SK-N-MC (cell line): Measurements from ENCODE around the gene DLG2.
A peak's percentile ranks its signal among the peaks of the same experiment; 100 is the strongest.

Source experiments
- DNase-seq: peaks from one replicate; pipeline ENCODE4 v3.0.0-alpha.2; 2011; ENCODE audit warnings: low read depth, low spot score
- H3K27ac ChIP-seq: fragments of 200-600 bp; sonication (generic); 2 replicates; pipeline ENCODE4 v1.5.1; 2016; ENCODE audit warnings: mixed run types
- H3K36me3 ChIP-seq: fragments of 200-600 bp; sonication (generic); 2 replicates; pipeline ENCODE4 v1.6.1; 2017; ENCODE audit warnings: antibody characterized with exemption, low read length, mixed read lengths; ENCODE audit not compliant: insufficient read depth
- H3K4me3 ChIP-seq: fragments of 200-600 bp; sonication (generic); 2 replicates; pipeline ENCODE4 v1.5.1; 2016
- H3K9ac ChIP-seq: fragments of 200-600 bp; sonication (generic); 2 replicates; pipeline ENCODE4 v1.8.0; 2017; ENCODE audit warnings: mixed run types, mixed read lengths; ENCODE audit not compliant: insufficient read length
- H3K9me3 ChIP-seq: fragments of 200-600 bp; sonication (generic); 2 replicates; pipeline ENCODE4 v1.6.1; 2017; ENCODE audit warnings: low read depth, mild to moderate bottlenecking, antibody characterized with exemption, low read length, moderate library complexity, mixed read lengths
- EZH2 ChIP-seq: fragments of 200-600 bp; sonication (generic); IDR thresholded peaks from one replicate; pipeline ENCODE4 v1.6.1; 2017; ENCODE audit warnings: antibody characterized with exemption
- FOXP2 ChIP-seq: optimal IDR thresholded peaks from 2 replicates; pipeline ENCODE3; 2011; ENCODE audit warnings: mild to moderate bottlenecking, moderate library complexity; ENCODE audit not compliant: insufficient read depth; ENCODE audit errors: extremely low read length, control extremely low read depth
- POLR2AphosphoS5 ChIP-seq: IDR thresholded peaks from 2 replicates; pipeline ENCODE4 v1.6.1; 2012; ENCODE audit warnings: mild to moderate bottlenecking, low read depth, low read length, borderline replicate concordance

Gene DLG2

GRCh38 chr11:83540112-83540675 is 2086.9 kb downstream of the DLG2 start:
- H3K9me3 ChIP-seq, result no peaks in the 10 kb centered on the region
- TF ChIP-seq POLR2AphosphoS5, result no peak
- DNase-seq, result no peak

GRCh38 chr11:83538286-83538685 is 2088.9 kb downstream of the DLG2 start:
- H3K9me3 ChIP-seq, result no peaks in the 10 kb centered on the region

More at GRCh38 chr11:83540112-83540675, 2086.9 kb downstream of the DLG2 start:
- H3K9ac ChIP-seq, result no peak overlapping the region
- H3K36me3 ChIP-seq, result no peaks in the 10 kb centered on the region
- no peak overlapping the region for H3K27ac ChIP-seq
- H3K4me3 ChIP-seq, result no peak overlapping the region

GRCh38 chr11:83537131-83537610 is 2090.0 kb downstream of the DLG2 start:
- H3K9ac ChIP-seq, result no peak overlapping the region
- no peak for DNase-seq
- TF ChIP-seq EZH2 (no peak), POLR2AphosphoS5 (no peak), FOXP2 (no peak)
- H3K4me3 ChIP-seq, result no peak overlapping the region
- no peak overlapping the region for H3K27ac ChIP-seq
- H3K9me3 ChIP-seq, result no peaks in the 10 kb centered on the region
- peaks cover 5% of the 10 kb centered on the region for H3K36me3 ChIP-seq

More at GRCh38 chr11:83538286-83538685, 2088.9 kb downstream of the DLG2 start:
- Histone ChIP-seq H3K4me3 (no peak overlapping the region), H3K36me3 (no peaks in the 10 kb centered on the region), H3K27ac (no peak overlapping the region), H3K9ac (no peak overlapping the region)
- no peak for DNase-seq
- no peak for TF ChIP-seq FOXP2
- TF ChIP-seq POLR2AphosphoS5, result no peak
- TF ChIP-seq EZH2, result no peak

- no peak for TF ChIP-seq FOXP2
- no peak for TF ChIP-seq EZH2
- TF ChIP-seq POLR2AphosphoS5, result no peak
- Histone ChIP-seq H3K27ac (no peak overlapping the region), H3K9ac (no peak overlapping the region), H3K9me3 (no peaks in the 10 kb centered on the region), H3K36me3 (peaks cover 6% of the 10 kb centered on the region), H3K4me3 (no peak overlapping the region)
- no peak for DNase-seq
Observed at GRCh38 chr11:83533166-83533565, 2094.0 kb downstream of the DLG2 start.

GRCh38 chr11:83528877-83529276 is 2098.3 kb downstream of the DLG2 start:
- DNase-seq, result no peak
- TF ChIP-seq POLR2AphosphoS5 (no peak), EZH2 (no peak), FOXP2 (no peak)
- no peaks in the 10 kb centered on the region for H3K9me3 ChIP-seq

GRCh38 chr11:83528225-83528624 is 2098.9 kb downstream of the DLG2 start:
- Histone ChIP-seq H3K9ac (no peak overlapping the region), H3K4me3 (no peak overlapping the region), H3K36me3 (peaks cover 6% of the 10 kb centered on the region), H3K27ac (no peak overlapping the region), H3K9me3 (no peaks in the 10 kb centered on the region)
- no peak for DNase-seq
- TF ChIP-seq FOXP2 (no peak), POLR2AphosphoS5 (no peak)

More at GRCh38 chr11:83528877-83529276, 2098.3 kb downstream of the DLG2 start:
- Histone ChIP-seq H3K27ac (no peak overlapping the region), H3K36me3 (peaks cover 6% of the 10 kb centered on the region), H3K4me3 (no peak overlapping the region), H3K9ac (no peak overlapping the region)

- no peaks in the 10 kb centered on the region for H3K9me3 ChIP-seq
- H3K36me3 ChIP-seq, result 0 out of 2 replicates have a peak, but pooled peaks cover 4% of the 10 kb centered on the region
- TF ChIP-seq POLR2AphosphoS5 (no peak), EZH2 (no peak), FOXP2 (no peak)
- no peak overlapping the region for H3K4me3 ChIP-seq
- no peak for DNase-seq
- H3K27ac ChIP-seq, result no peak overlapping the region
- no peak overlapping the region for H3K9ac ChIP-seq
Observed at GRCh38 chr11:83523676-83524075, 2103.5 kb downstream of the DLG2 start.

GRCh38 chr11:83522911-83523310 is 2104.2 kb downstream of the DLG2 start:
- TF ChIP-seq POLR2AphosphoS5 (no peak), EZH2 (no peak), FOXP2 (no peak)
- no peak for DNase-seq
- Histone ChIP-seq H3K9ac (no peak overlapping the region), H3K4me3 (no peak overlapping the region), H3K27ac (peak overlapping the region; percentile 69), H3K9me3 (no peaks in the 10 kb centered on the region), H3K36me3 (peaks cover 8% of the 10 kb centered on the region; the same call in 1 of the 2 replicates)

- H3K36me3 ChIP-seq, result peaks cover 8% of the 10 kb centered on the region; the same call in 1 of the 2 replicates
- no peak overlapping the region for H3K4me3 ChIP-seq
- no peak overlapping the region for H3K27ac ChIP-seq
- no peak for DNase-seq
- no peak for TF ChIP-seq POLR2AphosphoS5
- TF ChIP-seq EZH2, result no peak
- no peak for TF ChIP-seq FOXP2
- no peak overlapping the region for H3K9ac ChIP-seq
- H3K9me3 ChIP-seq, result no peaks in the 10 kb centered on the region
Observed at GRCh38 chr11:83521647-83522596, 2105.2 kb downstream of the DLG2 start.
